ENCODE data around the gene SLC6A5.

DNA sequence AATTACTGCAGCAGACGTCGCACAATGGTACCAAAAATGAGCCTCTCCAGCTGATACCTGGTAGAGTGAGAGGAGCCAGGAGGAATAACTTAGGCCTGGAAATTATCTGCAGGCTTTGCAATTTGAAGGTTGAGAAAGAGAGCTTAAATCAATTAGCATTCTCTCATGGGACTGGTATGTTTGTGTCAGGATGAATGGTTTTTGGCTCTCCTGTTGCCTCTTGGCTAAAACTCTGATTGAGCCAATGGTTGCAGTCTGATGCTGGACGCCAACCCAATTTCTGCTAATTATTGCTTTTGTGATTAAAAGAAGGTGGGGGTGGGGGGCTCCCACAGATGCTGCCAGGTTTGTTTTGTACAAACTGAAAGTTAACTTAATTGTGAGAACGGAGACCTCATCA is 57.5 kb downstream of the SLC6A5 start:
- TF ChIP-seq, protein P1, sequence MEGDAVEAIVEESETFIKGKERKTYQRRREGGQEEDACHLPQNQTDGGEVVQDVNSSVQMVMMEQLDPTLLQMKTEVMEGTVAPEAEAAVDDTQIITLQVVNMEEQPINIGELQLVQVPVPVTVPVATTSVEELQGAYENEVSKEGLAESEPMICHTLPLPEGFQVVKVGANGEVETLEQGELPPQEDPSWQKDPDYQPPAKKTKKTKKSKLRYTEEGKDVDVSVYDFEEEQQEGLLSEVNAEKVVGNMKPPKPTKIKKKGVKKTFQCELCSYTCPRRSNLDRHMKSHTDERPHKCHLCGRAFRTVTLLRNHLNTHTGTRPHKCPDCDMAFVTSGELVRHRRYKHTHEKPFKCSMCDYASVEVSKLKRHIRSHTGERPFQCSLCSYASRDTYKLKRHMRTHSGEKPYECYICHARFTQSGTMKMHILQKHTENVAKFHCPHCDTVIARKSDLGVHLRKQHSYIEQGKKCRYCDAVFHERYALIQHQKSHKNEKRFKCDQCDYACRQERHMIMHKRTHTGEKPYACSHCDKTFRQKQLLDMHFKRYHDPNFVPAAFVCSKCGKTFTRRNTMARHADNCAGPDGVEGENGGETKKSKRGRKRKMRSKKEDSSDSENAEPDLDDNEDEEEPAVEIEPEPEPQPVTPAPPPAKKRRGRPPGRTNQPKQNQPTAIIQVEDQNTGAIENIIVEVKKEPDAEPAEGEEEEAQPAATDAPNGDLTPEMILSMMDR (IDR thresholded peaks at IDR 0.05; ENCODE audit: low read length), result no peak
- no peak for TF ChIP-seq EZH2phosphoT487 (IDR thresholded peaks at IDR 0.05; ENCODE audit: low read length)
- TF ChIP-seq EZH2 (optimal IDR thresholded peaks at IDR 0.05; ENCODE audit: low read depth, low read length), result no peak
